CD8-positive, alpha-beta memory T cell (primary cell): Measurements from ENCODE around the gene ITGAD. TPM values are rescaled to one million over a fixed set of nuclear protein-coding genes. Genes with fewer than 3 reads are reported as not detected.

Experiments
- CTCF ChIA-PET: fragments of 350-600 bp; sonication (Branson Sonifier 250); formaldehyde crosslinking; loops from one replicate; lab custom pipeline; 2021; ENCODE audit warnings: antibody characterized with exemption; lab: Charles Lee
- POLR2A ChIA-PET: fragments of 350-600 bp; sonication (Branson Sonifier 250); formaldehyde crosslinking; loops from one replicate; lab custom pipeline; 2021; ENCODE audit warnings: antibody characterized with exemption; lab: Charles Lee
- DNase-seq, 5 donors: peaks; one replicate each; pipeline versions ENCODE4 v3.0.0 to v3.0.0-alpha.2; 2020 to 2022; ENCODE audit warnings: mixed read lengths in 1 of 5
- H3K27ac ChIP-seq: one replicate; pipeline ENCODE4 v1.7.0; 2013; ENCODE audit warnings: low read depth, mild to moderate bottlenecking, low read length, moderate library complexity
- H3K27me3 ChIP-seq: 2 replicates; pipeline ENCODE4 v1.7.0; 2013; ENCODE audit warnings: low read length, mild to moderate bottlenecking; ENCODE audit not compliant: insufficient read depth, poor library complexity, severe bottlenecking
- H3K36me3 ChIP-seq: 2 replicates; pipeline ENCODE4 v1.7.0; 2013; ENCODE audit warnings: mild to moderate bottlenecking, low read length, moderate library complexity; ENCODE audit not compliant: insufficient read depth
- H3K4me1 ChIP-seq: 2 replicates; pipeline ENCODE4 v1.7.0; 2013; ENCODE audit warnings: mild to moderate bottlenecking, low read length, moderate library complexity; ENCODE audit not compliant: insufficient read depth
- H3K4me3 ChIP-seq: 2 replicates; pipeline ENCODE4 v1.7.0; 2013; ENCODE audit warnings: mild to moderate bottlenecking, low read length
- H3K9me3 ChIP-seq: 2 replicates; pipeline ENCODE4 v1.7.0; 2013; ENCODE audit warnings: mild to moderate bottlenecking, low read length
- H3K27ac Mint-ChIP-seq, 8 donors: one replicate each; pipeline ENCODE4 v1.8.0; 2020 to 2021; ENCODE audit warnings: mixed read lengths in 8 of 8, mild to moderate bottlenecking in 6 of 8, inconsistent platforms in 3 of 8, moderate library complexity in 3 of 8
- H3K27me3 Mint-ChIP-seq, 2 donors: one replicate each; pipeline ENCODE4 v1.8.0; 2020 to 2021; ENCODE audit warnings: mixed read lengths in 2 of 2, mild to moderate bottlenecking in 1 of 2, moderate library complexity in 1 of 2
- H3K36me3 Mint-ChIP-seq, 3 donors: one replicate each; pipeline ENCODE4 v1.8.0; 2020 to 2021; ENCODE audit warnings: mixed read lengths in 3 of 3, inconsistent platforms in 1 of 3, mild to moderate bottlenecking in 1 of 3
- H3K4me1 Mint-ChIP-seq, 3 donors: one replicate each; pipeline ENCODE4 v1.8.0; 2020 to 2021; ENCODE audit warnings: mixed read lengths in 3 of 3, inconsistent platforms in 1 of 3, mild to moderate bottlenecking in 1 of 3
- H3K4me3 Mint-ChIP-seq, 7 donors: one replicate each; pipeline ENCODE4 v1.8.0; 2020 to 2021; ENCODE audit warnings: mixed read lengths in 7 of 7, mild to moderate bottlenecking in 6 of 7, moderate library complexity in 4 of 7, inconsistent platforms in 2 of 7
- H3K9me3 Mint-ChIP-seq, 5 donors: one replicate each; pipeline ENCODE4 v1.8.0; 2020 to 2022; ENCODE audit warnings: mixed read lengths in 5 of 5, mild to moderate bottlenecking in 3 of 5, moderate library complexity in 2 of 5, inconsistent platforms in 1 of 5
- polyA plus RNA-seq: library from polyadenylated mRNA; unstranded; fragments of 300-500 nt; fragmentation: Illumina TruSeq; gene quantifications from one replicate; pipeline ENCODE4 v1.2.3, GENCODE V29; 2021
- total RNA-seq, 2 experiments: library from RNA; stranded (reverse); gene quantifications; one replicate each; pipeline ENCODE4 v1.2.3, GENCODE V29; 2021

The ITGAD gene
- total and polyA plus RNA-seq, 3 experiments from 2014 or later: 0.12 TPM; not detected in 2

- POLR2A ChIA-PET: interaction anchor here (0.7 kb wide), 1 partner anchor 15 kb away, joined by 6 read pairs; no protein-coding TSS in a partner anchor
- CTCF ChIA-PET: interaction anchor here (1.0 kb wide), 1 partner anchor 11 kb away, joined by 4 read pairs; the partner anchor contains the start of gene ZNF843
- Histone ChIP-seq H3K36me3 (no peaks in the 10 kb centered on the region), H3K27me3 (no peaks in the 10 kb centered on the region), H3K4me1 (peaks cover 32% of the 10 kb centered on the region), H3K4me3 (no peak overlapping the region), H3K27ac (peak overlapping the region; percentile 49), H3K9me3 (no peaks in the 10 kb centered on the region)
- Mint-ChIP-seq H3K4me1 (peaks cover 41 to 56% (median 50%) of the 10 kb centered on the region in 3 donors), H3K4me3 (peak overlapping the region in 1 of 7 donors; percentile 48), H3K27me3 (no peaks in the 10 kb centered on the region), H3K27ac (peak overlapping the region in 4 of 8 donors; percentile 6 to 55 (median 30)), H3K9me3 (no peaks in the 10 kb centered on the region), H3K36me3 (peaks cover 0 to 13% (median 4%) of the 10 kb centered on the region in 3 donors)
- no peak for DNase-seq
Observed at GRCh38 chr16:31453255-31454204, 60.4 kb downstream of the ITGAD start.

GRCh38 chr16:31455601-31456314 lies 62.6 kb downstream of the ITGAD start:
- peak in 1 of 5 donors; percentile 28 for DNase-seq
- Mint-ChIP-seq H3K27me3 (no peaks in the 10 kb centered on the region), H3K36me3 (peaks cover 0 to 18% (median 4%) of the 10 kb centered on the region in 3 donors), H3K27ac (peak overlapping the region; percentile 17 to 91 (median 74)), H3K4me3 (peak overlapping the region in 6 of 7 donors; percentile 14 to 83 (median 40)), H3K4me1 (peaks cover 51 to 66% (median 58%) of the 10 kb centered on the region in 3 donors), H3K9me3 (no peaks in the 10 kb centered on the region)
- ChIA-PET CTCF (interaction anchor here (1.0 to 3.0 kb wide), 4 partner anchors 13 to 418 kb away, joined by 3 to 17 read pairs (median 4); partner anchors contain the start of genes ZNF267 and ZNF843), POLR2A (interaction anchor here (0.6 to 0.7 kb wide), 2 partner anchors 257 to 591 kb away, joined by 3 to 4 read pairs; no protein-coding TSS in a partner anchor)
- no peaks in the 10 kb centered on the region for H3K9me3 ChIP-seq
- H3K36me3 ChIP-seq: no peaks in the 10 kb centered on the region
- H3K4me3 ChIP-seq: no peak overlapping the region
- H3K4me1 ChIP-seq: peaks cover 42% of the 10 kb centered on the region
- no peak overlapping the region for H3K27ac ChIP-seq
- no peaks in the 10 kb centered on the region for H3K27me3 ChIP-seq

- POLR2A ChIA-PET: interaction anchor here (1.1 kb wide), 1 partner anchor 413 kb away, joined by 3 read pairs; no protein-coding TSS in a partner anchor
- Mint-ChIP-seq H3K27me3 (no peaks in the 10 kb centered on the region), H3K9me3 (no peaks in the 10 kb centered on the region), H3K36me3 (peaks cover 0 to 21% (median 4%) of the 10 kb centered on the region in 3 donors), H3K4me3 (peak overlapping the region in 6 of 7 donors; percentile 13 to 95 (median 54)), H3K4me1 (peaks cover 49 to 64% (median 54%) of the 10 kb centered on the region in 3 donors), H3K27ac (peak overlapping the region in 7 of 8 donors; percentile 11 to 96 (median 65))
- H3K4me3 ChIP-seq: no peak overlapping the region
- no peaks in the 10 kb centered on the region for H3K27me3 ChIP-seq
- no peak for DNase-seq
- no peaks in the 10 kb centered on the region for H3K9me3 ChIP-seq
- peaks cover 47% of the 10 kb centered on the region for H3K4me1 ChIP-seq
- H3K27ac ChIP-seq: peak overlapping the region; percentile 97
- CTCF ChIA-PET: interaction anchor here (3.0 to 4.2 kb wide), 2 partner anchors 15 to 314 kb away, joined by 17 to 18 read pairs; partner anchors contain the start of gene ZNF843
- no peaks in the 10 kb centered on the region for H3K36me3 ChIP-seq
Observed at GRCh38 chr16:31456988-31457360, 63.8 kb downstream of the ITGAD start.

GRCh38 chr16:31458073-31458843 lies 65.1 kb downstream of the ITGAD start:
- peak overlapping the region; percentile 74 for H3K4me3 ChIP-seq
- peak overlapping the region; percentile 97 for H3K27ac ChIP-seq
- POLR2A ChIA-PET: interaction anchor here (0.5 to 3.7 kb wide), 10 partner anchors 16 to 415 kb away, joined by 3 to 15 read pairs (median 6); partner anchors contain the start of genes FUS, KAT8, RUSF1 and ZNF267
- no peaks in the 10 kb centered on the region for H3K27me3 Mint-ChIP-seq
- H3K4me1 ChIP-seq: peaks cover 47% of the 10 kb centered on the region
- peak overlapping the region; percentile 90 to 97 (median 94) for H3K4me3 Mint-ChIP-seq
- H3K27me3 ChIP-seq: no peaks in the 10 kb centered on the region
- no peaks in the 10 kb centered on the region for H3K36me3 ChIP-seq
- H3K4me1 Mint-ChIP-seq: peaks cover 48 to 62% (median 53%) of the 10 kb centered on the region in 3 donors
- no peaks in the 10 kb centered on the region for H3K9me3 Mint-ChIP-seq
- peak overlapping the region; percentile 92 to 98 (median 96) for H3K27ac Mint-ChIP-seq
- CTCF ChIA-PET: interaction anchor here (1.0 to 4.2 kb wide), 8 partner anchors 15 to 415 kb away, joined by 3 to 26 read pairs (median 12); partner anchors contain the start of genes ZNF267 and ZNF843
- DNase-seq: peak; percentile 53 to 80 (median 67)
- H3K9me3 ChIP-seq: no peaks in the 10 kb centered on the region
- peaks cover 0 to 31% (median 4%) of the 10 kb centered on the region in 3 donors for H3K36me3 Mint-ChIP-seq

GRCh38 chr16:31458844-31459686 lies 65.9 kb downstream of the ITGAD start, which contains the start of gene ARMC5:
Gene ARMC5 (plus strand): TSS chr16:31459501. CDS start chr16:31459525, 24 bp downstream.
- H3K4me3 ChIP-seq: peak within 1 kb of the TSS; percentile 79
- H3K9me3 Mint-ChIP-seq: no peaks in the 10 kb centered on the region
- no peaks in the 10 kb centered on the region for H3K27me3 ChIP-seq
- H3K27me3 Mint-ChIP-seq: no peaks in the 10 kb centered on the region
- H3K36me3 ChIP-seq: no peaks in the 10 kb centered on the region
- peaks cover 43 to 54% (median 48%) of the 10 kb centered on the region in 3 donors for H3K4me1 Mint-ChIP-seq
- H3K27ac ChIP-seq: peak within 1 kb of the TSS; percentile 97
- peak within 1 kb of the TSS; percentile 91 to 97 (median 94) for H3K4me3 Mint-ChIP-seq
- peaks cover 47% of the 10 kb centered on the region for H3K4me1 ChIP-seq
- CTCF ChIA-PET: interaction anchor here (1.0 to 4.2 kb wide), 10 partner anchors 16 to 474 kb away, joined by 3 to 26 read pairs (median 4); partner anchors contain the start of genes HSD3B7, ZNF267, ZNF646 and ZNF668
- POLR2A ChIA-PET: interaction anchor here (0.5 to 3.7 kb wide), 11 partner anchors 10 to 798 kb away, joined by 3 to 15 read pairs (median 4); partner anchors contain the start of genes FUS, KAT8, RUSF1 and ZNF646
- DNase-seq: peak; percentile 95 to 98 (median 98)
- H3K36me3 Mint-ChIP-seq: peaks cover 0 to 35% (median 6%) of the 10 kb centered on the region in 3 donors
- H3K9me3 ChIP-seq: no peaks in the 10 kb centered on the region
- peak within 1 kb of the TSS; percentile 95 to 99 (median 98) for H3K27ac Mint-ChIP-seq
